Tibial artery (tissue), 4 donors: Measurements from ENCODE around the gene PTPRU.

Source experiments
- DNase-seq, 2 donors: peaks; one replicate each; pipeline ENCODE4 v3.0.0-alpha.2; 2019
- H3K27ac ChIP-seq, 2 donors: fragments of 200-600 bp; sonication (generic) in 1 of 2; 1 replicate in 1 of 2; 2 replicates in 1 of 2; pipeline ENCODE4 v1.5.1; 2018 to 2019; ENCODE audit warnings: mild to moderate bottlenecking in 1 of 2
- H3K27me3 ChIP-seq, 2 donors: fragments of 200-600 bp; sonication (generic) in 1 of 2; one replicate each; pipeline versions ENCODE4 v1.5.1 to v1.6.0; 2016 to 2019
- H3K36me3 ChIP-seq, 3 donors: fragments of 200-600 bp; sonication (generic) in 2 of 3; one replicate each; pipeline ENCODE4 v1.5.1; 2016 to 2019; ENCODE audit warnings: mild to moderate bottlenecking in 2 of 3
- H3K4me1 ChIP-seq, 4 donors: fragments of 200-600 bp; sonication (generic) in 2 of 4; 1 replicate in 3 of 4; 2 replicates in 1 of 4; pipeline ENCODE4 v1.5.1; 2016 to 2019
- H3K4me3 ChIP-seq, 2 donors: fragments of 200-600 bp; sonication (generic) in 1 of 2; 1 replicate in 1 of 2; 2 replicates in 1 of 2; pipeline ENCODE4 v1.5.1; 2018 to 2019; ENCODE audit warnings: mild to moderate bottlenecking in 2 of 2
- H3K9me3 ChIP-seq, 3 donors: fragments of 200-600 bp; sonication (generic) in 1 of 3; one replicate each; pipeline ENCODE4 v1.5.1; 2016 to 2019
- CTCF ChIP-seq, 2 experiments: fragments of 200-600 bp in 1 of 2; fragments of 450-650 bp in 1 of 2; IDR thresholded peaks; one replicate each; pipeline ENCODE4 v1.5.1; 2017 to 2019; ENCODE audit warnings: antibody characterized with exemption in 2 of 2, mild to moderate bottlenecking in 1 of 2, moderate library complexity in 1 of 2
- intact Hi-C: fragments of 100-400 bp; cut with DNase I; formaldehyde crosslinking; loops from one replicate; pipeline ENCODE4 v1.15.0; 2023; ENCODE audit warnings: low total_unique reads

PTPRU gene

GRCh38 chr1:29361686-29362085 is 125.4 kb downstream of the PTPRU start:
- Histone ChIP-seq H3K27me3 (peaks cover 0 to 36% of the 10 kb centered on the region in 2 donors), H3K9me3 (no peaks in the 10 kb centered on the region), H3K27ac (no peak overlapping the region), H3K4me3 (no peak overlapping the region), H3K4me1 (no peaks in the 10 kb centered on the region), H3K36me3 (no peaks in the 10 kb centered on the region)
- no peak for TF ChIP-seq CTCF (IDR thresholded peaks at IDR 0.05)
- DNase-seq: no peak
- intact Hi-C loops: no loop called here

DNA sequence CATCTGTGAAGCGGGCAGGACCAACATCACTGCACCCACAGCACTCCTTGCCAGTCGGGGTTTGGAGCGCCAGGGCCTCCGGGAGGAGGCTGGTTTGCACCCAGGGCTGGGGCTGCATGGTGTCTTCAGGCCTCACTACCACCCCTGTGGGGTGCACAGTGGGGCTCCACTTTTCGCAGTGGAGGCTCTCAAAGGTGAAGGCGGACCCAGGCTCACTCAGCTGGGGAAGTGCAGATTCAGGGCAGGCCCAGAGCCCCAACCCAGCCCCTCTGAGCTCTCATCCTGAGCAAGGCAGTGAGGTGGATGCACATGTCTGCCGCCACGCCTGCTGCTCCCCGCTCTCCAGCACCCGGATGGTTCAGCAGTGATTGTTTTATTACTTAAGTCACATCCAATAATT is 125.8 kb downstream of the PTPRU start:
- no peak for TF ChIP-seq CTCF (IDR thresholded peaks at IDR 0.05)
- Histone ChIP-seq H3K36me3 (no peaks in the 10 kb centered on the region), H3K27ac (no peak overlapping the region), H3K4me3 (no peak overlapping the region), H3K4me1 (no peaks in the 10 kb centered on the region), H3K9me3 (no peaks in the 10 kb centered on the region), H3K27me3 (peaks cover 0 to 37% of the 10 kb centered on the region in 2 donors)
- intact Hi-C loops: no loop called here
- DNase-seq: no peak

DNA sequence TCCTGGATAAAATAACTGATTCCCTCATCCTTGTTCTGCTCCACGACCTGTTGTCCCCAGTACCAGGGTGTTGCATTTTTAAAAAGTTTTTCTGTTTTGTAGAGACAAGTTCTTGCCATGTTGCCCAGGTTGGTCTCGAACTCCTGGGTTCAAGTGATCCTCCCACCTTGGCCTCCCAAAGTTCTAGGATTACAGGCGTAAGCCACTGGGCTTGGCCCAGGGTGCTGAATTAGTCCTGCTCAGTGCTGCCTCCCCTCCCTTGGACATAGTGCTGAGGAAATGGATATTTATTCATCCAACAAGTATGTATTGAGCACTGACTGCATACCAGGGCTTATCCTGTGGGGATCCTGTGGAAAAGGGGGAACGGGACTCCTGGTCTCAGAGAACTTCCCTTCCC is 126.4 kb downstream of the PTPRU start:
- H3K27me3 ChIP-seq: peaks cover 0 to 38% of the 10 kb centered on the region in 2 donors
- H3K9me3 ChIP-seq: no peaks in the 10 kb centered on the region
- intact Hi-C loops: no loop called here
- DNase-seq: no peak
- no peak overlapping the region for H3K4me3 ChIP-seq
- no peaks in the 10 kb centered on the region for H3K4me1 ChIP-seq
- H3K27ac ChIP-seq: no peak overlapping the region
- no peak for TF ChIP-seq CTCF (IDR thresholded peaks at IDR 0.05)
- H3K36me3 ChIP-seq: no peaks in the 10 kb centered on the region

GRCh38 chr1:29363536-29363935 is 127.2 kb downstream of the PTPRU start:
- Histone ChIP-seq H3K9me3 (no peaks in the 10 kb centered on the region), H3K4me1 (no peaks in the 10 kb centered on the region), H3K27ac (no peak overlapping the region), H3K36me3 (no peaks in the 10 kb centered on the region), H3K4me3 (no peak overlapping the region), H3K27me3 (peaks cover 0 to 38% of the 10 kb centered on the region in 2 donors)
- intact Hi-C loops: no loop called here
- no peak for TF ChIP-seq CTCF (IDR thresholded peaks at IDR 0.05)
- no peak for DNase-seq

- H3K9me3 ChIP-seq: no peaks in the 10 kb centered on the region
- intact Hi-C loops: no loop called here
- no peak for TF ChIP-seq CTCF (IDR thresholded peaks at IDR 0.05)
- no peak for DNase-seq
- no peaks in the 10 kb centered on the region for H3K4me1 ChIP-seq
- peaks cover 0 to 42% of the 10 kb centered on the region in 2 donors for H3K27me3 ChIP-seq
- no peak overlapping the region for H3K27ac ChIP-seq
- no peak overlapping the region for H3K4me3 ChIP-seq
- no peaks in the 10 kb centered on the region for H3K36me3 ChIP-seq
Measured at GRCh38 chr1:29364101-29364678, 127.9 kb downstream of the PTPRU start.
